Left renal pelvis (tissue), 4 donors: ENCODE measurements around the gene ZNF304. TPM values are rescaled to one million over a fixed set of nuclear protein-coding genes. Genes with fewer than 3 reads are reported as not detected.
A peak's percentile ranks its signal among the peaks of the same experiment; 100 is the strongest.
"Not testable (repeated sequence)": the region's sequence is repeated elsewhere in the genome, so short reads cannot be mapped to it uniquely, and the experiment has no call there.

ENCODE experiments used
- DNase-seq, 4 donors: peaks; one replicate each; pipeline ENCODE4 v3.0.0-alpha.2; 2013; ENCODE audit warnings: low read depth in 4 of 4, low spot score in 3 of 4
- polyA plus RNA-seq, 4 donors: library from polyadenylated mRNA; unstranded; fragments of 120-200 nt; gene quantifications; one replicate each; pipeline ENCODE4 v1.2.1, GENCODE V29; 2013; ENCODE audit not compliant: insufficient read length in 4 of 4

Gene ZNF304
- polyA plus RNA-seq, 4 donors: 14.7 to 19.0 (median 17.1) TPM

GRCh38 chr19:57359300-57359699 lies 8.2 kb downstream of the ZNF304 start:
- no peak for DNase-seq

- no peak for DNase-seq
Measured at GRCh38 chr19:57362419-57362818, 11.3 kb downstream of the ZNF304 start.

GRCh38 chr19:57362997-57363687 lies 12.1 kb downstream of the ZNF304 start, which contains the start of the genes TRAPPC2B and ZNF547:
Gene TRAPPC2B (plus strand): TSS chr19:57363551. CDS start chr19:57364834, 1,283 bp downstream.
Gene ZNF547 (plus strand): TSS chr19:57363551. CDS start chr19:57368556, 5,005 bp downstream.
- peak; percentile 98 to 99 (median 99) for DNase-seq

DNA sequence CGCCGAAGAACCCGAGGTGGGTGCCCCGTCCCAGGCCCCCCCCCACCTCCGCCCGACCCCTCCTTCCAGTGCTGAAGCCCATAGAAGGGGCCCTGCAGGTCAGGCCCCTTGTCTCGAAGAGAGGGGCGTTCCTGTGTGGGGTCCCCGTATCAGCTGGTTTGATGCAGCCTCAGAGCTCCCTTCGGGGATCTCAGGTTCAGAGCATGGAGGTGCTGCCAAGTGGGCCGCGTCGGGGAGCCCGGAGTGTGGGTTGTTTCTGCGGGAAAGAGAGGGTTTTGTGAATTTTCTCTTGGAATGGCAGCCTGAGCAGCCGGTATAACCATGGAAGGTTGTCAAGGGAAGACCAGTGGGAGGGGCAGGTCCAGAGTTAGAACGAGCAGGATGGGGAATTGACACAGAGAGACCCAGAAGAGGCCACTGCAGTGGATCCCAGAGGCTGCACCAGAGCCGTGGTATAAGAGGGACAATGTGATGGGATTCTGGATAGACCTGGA lies 12.7 kb downstream of the ZNF304 start:
- DNase-seq: no peak

DNA sequence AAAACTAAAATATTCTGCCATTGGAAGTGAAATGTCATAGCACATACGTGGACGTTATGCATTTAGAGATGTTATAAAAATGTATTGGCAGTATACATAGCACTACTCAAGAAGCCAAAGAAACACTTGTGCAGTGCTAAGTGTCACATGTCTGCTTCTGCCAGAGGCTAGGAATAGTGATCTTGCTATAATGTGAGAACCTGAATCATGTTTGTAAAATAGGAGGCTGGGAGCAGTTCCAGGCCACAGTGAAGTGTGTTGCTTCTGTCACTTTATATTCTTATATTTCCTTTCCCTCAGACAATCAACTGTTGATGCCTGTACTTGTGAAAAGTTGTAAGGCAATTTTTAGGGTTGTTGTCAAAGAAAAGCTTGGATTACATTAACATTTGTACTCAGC lies 15.7 kb downstream of the ZNF304 start:
- no peak for DNase-seq

DNA sequence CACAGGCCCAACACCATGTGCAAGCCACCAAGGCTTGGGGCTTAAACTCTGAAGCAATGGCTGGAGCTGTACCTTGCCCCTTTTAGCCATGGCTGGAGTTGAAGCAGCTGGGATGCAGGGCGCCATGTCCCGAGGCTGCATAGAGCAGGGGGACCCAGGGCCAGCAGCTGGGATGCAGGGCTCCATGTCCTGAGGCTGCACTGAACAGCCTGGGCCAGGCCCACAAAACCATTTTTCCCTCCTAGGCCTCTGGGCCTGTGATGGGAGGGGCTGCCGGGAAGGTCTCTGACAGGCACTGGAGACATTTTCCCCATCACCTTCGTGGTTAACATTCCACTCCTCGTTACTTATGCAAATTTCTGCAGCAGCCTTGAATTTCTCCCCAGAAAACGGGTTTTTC lies 23.1 kb downstream of the ZNF304 start:
- DNase-seq: no peak

GRCh38 chr19:57374647-57375046 lies 23.6 kb downstream of the ZNF304 start:
- DNase-seq: not testable (repeated sequence)

- no peak for DNase-seq
Measured at GRCh38 chr19:57376151-57376550, 25.1 kb downstream of the ZNF304 start.

GRCh38 chr19:57377498-57378146 lies 26.6 kb downstream of the ZNF304 start:
- no peak for DNase-seq

DNA sequence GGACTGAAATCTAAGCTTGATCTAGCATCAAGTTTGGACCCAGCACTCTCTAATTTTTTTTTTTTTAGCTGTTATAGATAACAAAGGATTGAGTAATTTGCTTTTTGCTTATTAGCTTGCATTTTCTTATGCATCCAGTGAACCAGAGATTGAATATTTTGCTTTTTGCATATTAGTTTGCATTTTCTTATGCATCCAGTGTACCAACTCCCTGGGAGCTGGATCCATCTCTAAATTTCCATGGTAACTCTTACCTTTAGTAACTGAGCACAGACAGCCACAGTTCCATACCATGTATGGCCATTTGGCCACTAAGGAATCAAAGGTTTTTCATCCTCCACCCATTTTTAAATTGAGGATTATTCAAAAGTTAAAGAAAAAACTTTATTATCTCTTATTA lies 29.9 kb downstream of the ZNF304 start:
- no peak for DNase-seq

DNA sequence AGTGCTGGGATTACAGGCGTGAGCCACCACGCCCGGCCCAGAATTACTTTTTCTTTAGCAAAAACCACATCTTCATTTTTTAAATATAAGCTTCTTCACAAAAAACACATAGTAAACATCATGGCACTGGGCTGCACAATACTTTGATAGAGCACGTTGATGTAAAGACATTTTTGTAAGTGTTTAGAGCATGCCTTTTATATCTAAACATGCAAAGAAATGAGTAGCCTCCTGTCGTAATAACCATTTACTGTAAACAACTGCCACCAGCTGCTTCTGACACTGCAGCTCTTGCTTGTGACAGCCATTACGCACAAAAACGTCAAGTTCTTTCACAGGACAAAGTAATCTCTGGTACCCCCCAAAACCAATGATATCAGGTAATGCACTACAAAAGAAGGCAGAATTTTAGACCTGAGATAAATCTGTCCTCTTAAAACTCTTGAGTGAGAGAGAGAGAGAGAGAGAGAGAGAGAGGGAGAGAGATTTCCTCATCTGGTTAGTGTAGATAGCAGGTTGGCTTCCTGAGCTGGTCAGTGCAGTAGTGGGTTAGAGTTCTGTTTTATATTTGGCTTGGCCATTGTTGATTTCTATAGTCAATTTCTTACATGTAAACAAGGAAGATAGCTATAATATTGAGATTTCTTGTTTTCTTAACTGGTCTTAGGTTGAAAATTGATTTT lies 31.9 kb downstream of the ZNF304 start:
- no peak for DNase-seq

GRCh38 chr19:57389194-57389729 lies 38.2 kb downstream of the ZNF304 start:
- no peak for DNase-seq

DNA sequence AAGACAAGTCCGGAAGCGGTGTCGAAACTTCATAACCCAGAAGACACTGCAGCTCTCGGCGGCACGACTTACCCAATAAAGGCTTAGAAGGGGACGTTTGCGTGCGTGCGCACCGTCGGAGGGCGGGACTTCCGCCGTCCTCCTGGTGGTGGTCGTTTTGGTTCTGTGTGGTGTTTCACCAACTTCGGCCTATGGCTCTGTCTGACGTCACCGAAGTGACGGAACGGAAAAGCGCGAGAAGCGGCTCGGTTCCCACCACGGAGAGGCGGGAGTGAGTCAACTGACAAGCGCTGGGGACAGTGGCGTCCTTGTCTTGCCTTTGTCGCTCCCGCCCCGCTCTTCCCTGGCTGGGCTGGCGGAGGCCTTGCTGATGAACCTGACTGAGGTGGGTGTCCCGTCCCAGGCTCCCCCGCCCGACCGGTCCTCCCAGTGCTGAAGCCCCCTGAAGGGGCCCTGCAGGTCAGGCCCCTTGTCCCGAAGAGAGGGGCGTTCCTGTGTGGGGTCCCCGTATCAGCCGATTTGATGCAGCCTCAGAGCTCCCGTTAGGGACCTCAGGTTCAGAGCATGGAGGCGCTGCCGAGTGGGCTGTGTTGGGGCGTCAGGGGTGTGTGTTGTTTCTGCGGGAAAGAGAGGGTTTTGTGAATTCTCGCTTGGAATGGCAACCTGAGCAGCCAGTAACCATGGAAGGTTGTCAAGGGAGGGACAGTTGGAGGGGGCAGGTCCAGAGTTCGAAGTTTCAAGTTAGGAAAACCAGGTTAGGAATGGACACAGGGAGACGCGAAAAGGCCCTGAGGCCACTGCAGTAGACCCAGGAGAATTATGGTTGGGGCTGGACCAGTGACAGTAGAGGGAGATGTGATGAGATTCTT lies 38.9 kb downstream of the ZNF304 start, which contains the start of gene ZNF548:
Gene ZNF548, plus strand, starts transcription at position 125 of the 869 bp plus-strand sequence. Its CDS starts 246 bp downstream, at position 371.
- peak; percentile 95 to 98 (median 96) for DNase-seq

DNA sequence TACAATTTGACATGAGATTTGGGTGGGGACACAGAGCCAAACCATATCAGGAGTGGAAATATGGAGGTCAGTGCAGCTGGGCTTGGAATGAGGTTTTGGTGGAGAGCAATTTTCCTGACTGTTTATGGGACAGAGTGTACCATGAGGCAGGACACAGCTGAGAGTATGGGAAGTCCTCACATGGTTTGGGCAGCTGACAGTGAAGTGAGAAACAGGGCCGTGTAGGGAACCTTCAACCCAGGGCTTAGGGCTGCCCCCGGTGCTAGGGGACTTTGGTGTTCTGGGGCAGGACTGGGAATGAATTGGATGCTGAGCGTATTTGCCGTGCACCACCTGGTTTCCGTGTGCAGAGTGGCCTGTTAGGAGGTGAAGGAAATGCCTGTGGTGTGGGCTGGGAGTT lies 44.6 kb downstream of the ZNF304 start:
- DNase-seq: no peak

- no peak for DNase-seq
Measured at GRCh38 chr19:57398868-57399267, 47.8 kb downstream of the ZNF304 start.

GRCh38 chr19:57403737-57404563 lies 52.9 kb downstream of the ZNF304 start:
- DNase-seq: no peak

DNA sequence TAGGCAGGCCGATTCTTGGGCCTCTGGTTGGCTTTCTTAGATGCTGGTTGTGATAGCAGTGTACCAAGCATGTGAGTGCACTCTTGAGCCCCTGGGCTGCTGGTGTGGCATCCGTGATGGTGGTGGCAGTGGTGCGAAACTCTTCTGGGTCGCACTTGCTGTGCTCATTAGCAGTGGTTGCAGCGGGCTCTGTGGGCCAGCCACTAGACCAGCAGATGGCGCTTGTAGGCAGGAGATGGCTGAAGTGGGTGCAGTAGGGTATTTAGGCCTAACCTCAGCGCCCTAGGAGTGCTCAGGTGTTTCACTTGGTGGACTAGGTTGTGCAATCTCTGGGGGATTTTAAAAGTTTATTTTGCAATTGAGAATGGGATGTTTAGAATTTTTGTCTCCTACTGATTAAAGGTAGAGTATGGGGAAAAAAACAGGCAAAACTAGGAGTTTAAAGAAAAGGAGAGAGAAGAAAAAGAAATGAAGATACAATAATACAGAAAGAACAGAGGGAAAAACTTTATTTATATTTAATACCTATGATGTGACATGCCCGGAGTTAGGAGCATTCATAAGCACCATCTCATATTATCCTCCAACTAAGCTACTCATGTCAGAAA lies 55.5 kb downstream of the ZNF304 start:
- DNase-seq: peak in 1 of 4 donors; percentile 32
